Measurements from ENCODE around the gene ADCY3.

Gene ADCY3

DNA sequence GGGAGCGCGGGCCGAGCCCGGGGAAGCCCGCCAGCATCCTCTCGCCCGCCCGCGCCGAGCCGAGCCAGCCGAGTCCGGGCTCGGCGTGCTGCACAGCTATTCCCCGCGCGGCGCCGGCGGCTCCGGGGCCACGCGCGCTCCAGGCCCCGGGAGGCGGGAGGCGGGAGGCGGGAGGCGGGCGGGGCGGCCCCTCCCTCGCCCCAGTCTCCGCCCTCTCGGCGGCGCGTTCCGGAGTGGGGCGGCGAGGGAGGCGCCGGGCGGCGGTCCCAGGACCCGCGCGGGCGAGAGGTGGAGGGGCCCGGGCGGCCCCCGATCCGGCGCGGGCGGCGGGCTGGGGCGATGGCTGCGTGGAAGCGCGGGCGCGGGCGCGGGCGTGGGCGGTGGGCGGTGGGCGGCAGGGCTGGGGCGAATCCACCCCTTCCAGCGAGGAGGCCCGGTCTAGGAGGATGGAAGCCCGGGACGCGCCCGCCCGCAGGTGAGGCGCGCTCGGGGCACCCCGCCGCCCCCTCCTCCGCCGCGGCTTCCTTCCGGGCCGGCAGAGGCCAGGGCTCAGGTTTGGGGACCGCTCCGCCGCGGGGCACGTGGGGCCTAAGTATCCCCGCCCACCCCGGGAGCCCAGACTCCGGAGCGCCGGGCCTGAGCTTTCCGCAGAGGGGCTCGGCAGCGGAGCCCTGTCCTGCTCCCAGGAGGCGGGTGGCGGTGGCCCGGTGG is at the start of gene ADCY3:
Gene ADCY3 (minus strand): TSS at position 140 of the 711 bp plus-strand sequence. CDS start 1,250 bp downstream, outside the sequence.
- DNase-seq: peak in 1 of 2 experiments; percentile 44

DNA sequence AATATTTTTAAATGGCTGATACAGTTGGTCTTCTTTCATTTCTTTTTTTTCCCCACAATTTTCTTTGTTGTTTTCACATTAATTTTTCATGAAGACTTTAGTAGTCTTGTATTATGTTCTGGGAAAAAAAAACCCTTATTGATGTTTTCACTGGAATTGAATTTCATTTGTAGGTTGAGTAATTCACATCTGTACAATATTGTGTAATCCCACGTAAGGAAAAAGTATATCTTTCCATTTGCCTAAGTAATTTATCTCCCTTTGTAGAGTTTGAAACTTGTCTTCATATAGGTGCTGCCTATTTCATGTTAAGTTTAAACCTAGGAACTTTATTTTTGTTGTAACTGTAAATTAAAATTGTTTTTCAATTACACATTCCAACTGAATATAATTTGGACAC is 49.7 kb upstream of the ADCY3 start:
- DNase-seq: no peak

DNA sequence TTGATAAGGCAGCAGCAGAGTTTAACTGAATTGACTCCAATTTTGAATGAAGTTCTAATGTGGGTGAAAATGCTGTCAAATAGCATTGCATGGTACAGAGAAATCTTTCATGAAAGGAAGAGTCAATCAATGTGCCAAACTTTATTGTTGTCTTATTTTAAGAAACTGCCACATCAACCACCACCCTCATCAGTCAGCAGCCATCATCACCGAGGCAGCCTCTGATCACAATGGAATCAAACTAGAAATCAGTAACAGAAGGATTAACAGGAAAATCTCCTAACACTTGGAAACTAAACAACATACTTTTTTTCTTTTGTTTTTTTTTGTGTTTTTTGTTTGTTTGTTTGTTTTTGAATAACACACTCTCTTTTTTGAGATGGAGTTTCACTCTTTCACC is 41.9 kb upstream of the ADCY3 start:
- no peak for DNase-seq

DNA sequence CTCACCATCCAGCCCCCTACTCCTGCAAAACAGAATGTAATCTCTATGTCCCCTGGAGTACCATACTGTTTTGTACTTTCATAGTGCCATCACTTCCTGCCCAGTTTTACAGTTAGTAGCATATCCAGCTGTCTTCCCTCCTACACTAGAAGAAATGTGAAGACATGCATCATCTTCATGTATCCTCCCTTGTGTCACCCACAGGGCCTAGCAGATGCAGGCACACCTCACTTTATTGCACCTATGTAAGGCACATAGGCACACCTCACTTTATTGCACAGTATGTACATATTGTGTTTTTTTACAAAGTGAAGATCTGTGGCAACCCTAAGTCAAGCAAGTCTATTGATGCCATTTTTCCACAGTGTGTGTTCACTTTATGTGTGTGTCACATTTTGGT is 39.7 kb upstream of the ADCY3 start:
- DNase-seq: no peak

DNA sequence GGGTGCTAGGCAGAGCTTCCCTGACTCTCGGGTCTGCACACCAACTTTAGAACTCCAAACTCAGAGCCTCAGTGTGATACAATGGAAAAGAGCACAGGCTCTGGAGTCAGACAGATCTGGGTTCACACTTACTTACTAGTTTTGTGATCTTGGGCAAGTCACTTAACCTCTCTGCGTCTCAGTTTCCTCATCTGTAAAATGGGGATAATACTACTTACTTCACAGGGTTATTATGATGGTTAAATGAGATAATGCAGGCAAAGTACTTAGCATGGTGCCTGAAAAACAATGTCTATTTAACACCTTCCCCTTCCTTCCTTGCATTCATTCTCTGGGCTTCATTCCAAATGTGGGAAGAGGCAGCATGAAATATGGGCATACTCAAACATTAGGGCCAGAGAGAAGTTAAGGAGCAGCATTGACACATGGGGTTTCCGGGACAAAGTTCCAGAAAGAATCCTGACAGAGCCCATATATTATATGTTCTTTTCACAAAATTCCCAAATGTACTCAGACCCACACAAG is 38.4 kb upstream of the ADCY3 start:
- no peak for DNase-seq

DNA sequence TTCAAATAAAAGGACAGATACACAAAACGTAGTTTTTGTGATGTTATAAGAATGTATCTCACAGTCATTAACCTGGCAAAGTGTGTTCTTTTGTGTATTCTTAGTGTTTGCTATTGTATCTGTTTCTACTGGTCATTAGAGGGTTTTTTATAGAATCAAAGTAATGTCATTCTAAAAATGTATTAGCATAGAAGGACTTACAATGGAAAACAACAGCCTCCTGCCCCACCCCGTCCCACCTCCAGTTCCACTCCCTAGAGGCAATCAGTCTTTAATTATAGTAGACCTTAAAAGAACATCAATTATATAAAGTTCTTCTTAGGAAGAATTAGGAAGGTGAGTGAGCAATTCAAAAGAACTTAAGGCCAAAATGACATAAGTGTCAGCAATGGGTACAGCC is 37.9 kb upstream of the ADCY3 start:
- no peak for DNase-seq

DNA sequence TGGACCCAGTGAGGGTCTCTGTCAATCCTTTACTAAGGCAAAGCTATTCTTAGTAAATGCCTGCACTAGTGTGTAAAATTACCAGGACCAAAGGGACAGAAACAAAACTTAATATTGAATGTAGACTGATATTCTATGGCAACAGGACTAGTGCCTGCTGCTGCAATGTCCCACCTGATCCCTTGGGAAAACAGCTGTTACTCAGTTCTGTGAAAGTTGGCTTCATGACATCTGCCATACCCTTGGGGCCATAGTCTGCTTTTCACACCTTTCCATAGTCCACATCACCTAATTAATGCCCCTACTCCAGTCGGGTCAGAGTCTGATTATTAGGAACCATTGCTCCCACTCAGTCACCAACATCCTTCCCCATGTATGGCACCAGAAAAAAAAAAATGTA is 37.2 kb upstream of the ADCY3 start:
- no peak for DNase-seq

DNA sequence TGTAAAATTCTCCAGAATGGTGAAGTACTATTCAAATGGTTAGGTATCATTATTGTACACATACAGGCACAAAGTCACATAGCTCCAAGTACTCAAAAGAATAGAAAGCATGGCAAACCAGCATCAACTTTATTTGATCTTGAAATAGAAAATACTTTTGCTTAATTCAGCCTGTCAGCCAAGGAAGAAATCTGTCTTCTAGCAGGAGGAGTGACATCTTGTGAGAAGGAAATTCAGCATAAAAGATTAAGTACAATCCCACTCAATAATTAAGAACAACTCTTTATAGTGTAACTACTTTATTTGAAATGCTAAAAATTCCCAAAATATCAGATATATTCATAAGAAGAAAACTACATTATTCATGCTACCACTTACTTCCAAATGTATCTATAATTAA is 35.9 kb upstream of the ADCY3 start:
- no peak for DNase-seq

DNA sequence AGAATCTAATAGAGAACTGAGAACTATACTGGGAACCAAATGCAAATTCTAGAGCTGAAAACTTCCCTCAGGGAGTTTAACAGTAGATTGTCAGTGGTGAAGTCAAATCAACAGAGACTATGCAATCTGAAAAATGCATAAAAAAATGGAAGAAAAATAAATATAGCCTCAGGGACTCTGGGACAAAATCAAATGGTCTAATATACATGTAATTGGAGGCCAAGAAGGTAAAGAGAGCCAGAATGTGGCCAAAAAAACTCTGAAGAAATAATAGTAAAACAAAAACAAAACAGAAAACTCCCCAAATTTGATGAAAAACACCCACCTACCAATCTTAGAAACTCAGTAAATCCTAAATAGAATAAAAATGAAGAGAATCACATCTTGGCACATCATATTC is 35.2 kb upstream of the ADCY3 start:
- DNase-seq: no peak

DNA sequence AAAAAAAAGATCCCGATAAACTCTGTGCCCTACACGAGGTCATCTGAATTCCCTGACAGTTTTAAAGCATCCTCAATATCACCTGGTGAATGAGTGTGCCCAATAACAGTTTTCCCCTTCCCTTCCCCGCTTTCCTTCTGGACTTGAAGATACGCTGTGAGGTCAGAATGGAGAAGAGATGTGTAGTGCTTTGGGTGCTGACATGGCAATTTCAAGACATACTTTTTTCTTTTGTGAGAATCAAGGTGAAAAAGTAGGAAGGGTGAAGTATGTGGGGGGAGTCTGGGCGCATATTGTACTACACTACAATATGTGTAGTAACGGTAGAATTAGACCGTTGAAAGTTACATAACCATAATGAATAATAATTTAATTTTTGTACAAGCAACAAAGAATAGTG is 30.1 kb upstream of the ADCY3 start:
- DNase-seq: no peak

DNA sequence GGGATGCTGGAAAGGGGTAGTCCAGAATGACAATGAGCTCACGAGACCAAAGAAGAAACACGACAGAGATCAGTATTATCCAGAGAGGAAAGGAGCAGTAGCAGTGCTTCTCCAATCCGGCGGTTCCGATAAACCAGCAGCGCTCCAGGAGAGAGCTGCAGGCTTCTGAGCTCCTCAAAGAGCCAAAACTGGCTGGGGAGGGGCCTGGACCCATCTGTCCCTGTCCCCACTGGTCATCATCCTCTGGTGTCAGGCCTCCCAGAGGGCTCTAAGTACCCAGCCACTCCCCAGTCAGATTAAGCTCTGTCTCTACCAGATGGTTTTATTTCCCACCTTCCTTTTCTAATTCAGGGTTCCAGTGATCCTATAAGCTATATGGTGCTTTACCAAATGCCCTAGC is 28.5 kb upstream of the ADCY3 start:
- DNase-seq: no peak

DNA sequence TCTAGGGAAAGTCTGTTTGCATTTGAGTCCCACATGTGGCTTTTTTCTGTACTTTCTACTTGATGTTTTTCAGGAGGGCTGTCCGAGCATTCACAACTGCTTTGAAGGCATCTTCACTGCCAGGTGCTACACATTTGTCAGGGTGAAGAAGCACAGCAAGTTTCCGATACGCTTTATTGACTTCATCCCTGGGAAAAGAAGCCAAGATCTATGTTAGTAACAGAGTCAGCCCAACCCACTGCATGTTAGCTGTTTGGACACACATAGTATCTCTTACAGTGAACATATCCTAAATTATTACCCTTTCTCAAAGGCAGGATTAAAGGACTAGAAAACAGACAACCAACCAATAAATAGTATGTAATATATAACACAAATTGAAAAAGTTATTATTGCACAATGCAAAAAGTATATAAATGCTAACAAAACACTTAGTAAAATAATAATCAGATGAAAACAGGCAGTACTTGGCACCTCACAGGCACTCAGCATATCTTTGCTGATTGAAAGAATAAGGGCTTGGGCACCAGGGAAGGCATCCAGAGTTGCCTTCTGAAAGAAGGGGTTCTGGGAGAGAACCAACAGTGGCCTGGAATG is 27.6 kb upstream of the ADCY3 start:
- DNase-seq: no peak

DNA sequence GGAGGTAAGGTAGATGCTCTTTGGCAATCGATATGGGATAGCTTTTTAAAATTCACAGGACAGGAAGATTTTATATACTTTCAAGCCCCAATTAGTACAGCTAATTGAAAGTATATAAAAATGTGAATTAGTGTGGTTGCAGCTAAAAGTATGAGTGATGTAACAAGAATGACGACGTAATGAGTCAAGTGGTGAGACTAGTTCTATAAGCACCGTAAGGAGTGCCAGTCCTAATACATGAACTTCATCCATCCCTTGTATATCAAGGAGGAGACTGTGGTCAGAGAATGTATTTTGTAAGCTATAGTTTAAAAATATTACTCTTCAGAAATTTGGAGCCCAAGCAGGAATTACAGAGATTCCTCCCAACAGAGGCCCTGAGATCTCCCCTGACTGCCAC is 25.9 kb upstream of the ADCY3 start:
- DNase-seq: no peak

DNA sequence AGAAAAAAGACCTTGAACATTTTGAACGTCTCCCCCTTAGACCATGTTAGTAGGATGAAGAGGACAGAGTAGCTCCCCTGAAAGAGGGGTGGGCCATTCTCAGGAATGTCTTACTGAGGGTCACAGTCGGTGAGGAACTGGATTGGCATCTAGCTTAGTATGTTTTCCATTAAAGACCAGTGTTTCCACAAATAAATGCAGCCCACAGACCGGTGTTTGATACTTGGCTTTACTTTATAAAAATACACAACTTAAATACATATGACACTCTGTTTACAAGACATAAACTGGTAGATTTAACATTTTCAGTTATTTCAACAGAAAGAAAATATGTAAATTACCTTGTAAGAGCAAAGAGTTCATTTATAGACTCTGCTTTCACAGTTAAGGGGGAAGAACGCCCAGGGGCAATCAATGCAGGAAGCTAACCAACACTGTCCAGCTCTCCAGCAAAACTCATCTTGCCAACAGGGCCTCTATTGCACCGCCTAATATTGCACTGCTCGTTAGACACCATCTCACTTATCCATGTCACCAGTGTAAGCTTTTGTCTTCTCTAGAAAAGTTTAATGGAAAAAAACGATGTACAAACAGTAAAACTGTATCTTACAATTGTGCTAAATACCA is 23.5 kb upstream of the ADCY3 start:
- no peak for DNase-seq

DNA sequence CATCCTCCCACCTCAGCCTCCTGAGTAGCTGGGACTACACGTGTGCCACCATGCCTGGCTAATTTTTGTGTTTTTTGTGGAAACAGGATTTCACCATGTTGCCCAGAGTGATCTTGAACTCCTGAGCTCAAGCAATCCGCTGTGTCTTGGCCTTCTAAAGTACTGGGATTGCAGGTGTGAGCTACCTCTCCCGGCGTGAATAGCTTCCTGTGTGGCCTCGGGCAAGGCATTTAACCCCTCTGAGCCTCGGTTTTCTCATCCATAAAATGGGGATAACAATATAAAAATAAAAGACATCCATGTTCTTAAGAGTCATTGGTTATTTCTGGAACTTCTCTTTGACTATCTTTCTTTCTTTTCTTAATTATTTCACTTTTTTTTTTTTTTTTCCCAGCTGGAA is 19.3 kb upstream of the ADCY3 start:
- no peak for DNase-seq

DNA sequence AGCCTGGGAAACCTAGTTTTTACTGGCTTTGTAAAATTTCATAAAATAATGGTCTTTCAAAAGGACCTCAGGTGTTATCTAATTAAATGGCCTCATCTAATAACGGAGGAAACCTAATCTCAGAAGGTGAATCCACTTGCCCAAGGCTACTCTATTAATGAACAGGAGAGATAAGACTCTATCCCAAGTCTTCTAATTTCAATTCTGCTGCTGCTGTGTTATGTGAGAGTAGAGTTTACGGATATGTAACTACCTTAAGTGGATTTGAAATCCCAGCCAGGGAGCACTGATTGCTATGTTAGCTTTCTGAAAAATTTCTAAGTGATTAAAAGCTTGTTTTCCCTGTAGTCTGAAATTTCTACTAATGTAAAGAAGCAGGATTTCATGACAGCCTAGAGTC is 17.2 kb upstream of the ADCY3 start:
- DNase-seq: no peak

DNA sequence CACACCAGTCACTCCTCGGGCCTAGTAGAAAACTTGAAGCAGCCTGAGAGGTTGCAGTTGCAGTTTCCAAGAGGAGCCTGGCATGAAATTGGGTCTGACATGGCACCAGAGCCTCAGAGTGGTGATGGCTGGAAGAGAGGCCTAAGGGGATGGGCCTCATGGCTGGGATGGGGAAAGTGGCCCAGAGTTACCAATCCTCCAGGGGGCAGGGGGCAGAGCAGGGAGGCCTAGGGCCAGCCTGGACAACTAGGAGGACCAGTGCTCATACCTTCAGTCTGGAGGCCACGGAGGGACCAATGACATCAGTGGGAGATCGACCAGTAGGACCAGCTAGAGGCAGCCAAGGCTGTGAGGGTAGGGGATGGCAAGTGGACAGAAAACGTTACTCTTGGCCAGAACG is 15.1 kb upstream of the ADCY3 start:
- DNase-seq: no peak

DNA sequence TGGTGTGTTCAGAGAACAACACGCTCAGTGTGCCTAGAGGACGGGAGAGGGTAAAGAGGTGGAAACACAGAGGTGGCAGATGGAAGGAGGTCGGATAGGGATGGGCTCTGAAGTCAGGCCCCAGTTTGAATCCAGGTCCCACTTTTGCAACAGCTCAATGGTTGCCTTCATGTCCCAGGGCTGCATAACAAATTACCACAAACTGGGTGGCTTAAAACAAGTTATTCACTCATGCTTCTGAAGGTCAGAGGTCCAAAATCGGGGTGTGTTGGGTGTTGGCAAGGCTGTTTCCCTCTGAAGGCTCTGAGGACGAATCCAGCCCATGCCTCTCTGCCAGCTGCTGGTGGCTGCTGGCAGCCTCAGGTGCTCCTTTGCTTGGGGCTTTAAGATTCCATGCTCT is 12.7 kb upstream of the ADCY3 start:
- DNase-seq: no peak

DNA sequence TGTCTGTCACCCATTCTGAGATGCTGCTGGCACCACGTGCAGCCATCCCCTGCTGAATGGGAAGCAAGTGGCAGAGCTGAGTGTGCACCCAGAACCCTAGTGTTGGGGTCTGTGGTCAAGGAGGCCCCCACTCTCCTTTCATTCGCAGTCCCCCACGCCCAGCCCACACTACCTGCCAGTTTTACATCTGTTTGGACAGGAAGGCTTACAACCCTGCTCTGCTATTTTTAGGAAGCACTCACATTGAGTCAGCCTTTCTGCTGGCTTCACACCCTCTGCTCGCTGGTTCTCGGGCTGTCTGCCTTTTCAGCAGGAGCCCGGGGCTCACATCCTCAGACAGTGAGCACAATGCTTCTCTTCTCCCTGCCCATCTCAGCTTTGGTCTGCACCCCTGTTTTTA is 10.7 kb upstream of the ADCY3 start:
- no peak for DNase-seq

DNA sequence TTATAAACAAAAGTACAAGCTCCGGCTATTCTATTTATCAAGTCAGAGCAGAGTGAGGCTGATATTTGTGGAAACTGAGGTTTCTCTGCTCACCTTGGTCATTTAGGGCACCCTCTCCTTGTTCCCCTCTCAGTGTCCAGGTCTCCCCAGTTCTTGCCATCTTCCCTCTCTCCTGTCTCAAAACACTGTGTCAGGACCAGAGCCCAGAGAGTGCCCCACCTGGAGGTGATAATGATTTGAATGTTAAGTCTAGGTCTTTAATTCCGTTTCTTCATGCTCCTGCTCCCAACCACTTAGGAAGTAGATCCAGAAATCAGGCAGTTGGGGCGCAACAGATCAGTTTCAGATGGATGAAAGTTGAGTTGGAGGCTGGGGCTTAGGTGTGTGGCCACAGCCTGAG is 9.2 kb upstream of the ADCY3 start:
- no peak for DNase-seq

DNA sequence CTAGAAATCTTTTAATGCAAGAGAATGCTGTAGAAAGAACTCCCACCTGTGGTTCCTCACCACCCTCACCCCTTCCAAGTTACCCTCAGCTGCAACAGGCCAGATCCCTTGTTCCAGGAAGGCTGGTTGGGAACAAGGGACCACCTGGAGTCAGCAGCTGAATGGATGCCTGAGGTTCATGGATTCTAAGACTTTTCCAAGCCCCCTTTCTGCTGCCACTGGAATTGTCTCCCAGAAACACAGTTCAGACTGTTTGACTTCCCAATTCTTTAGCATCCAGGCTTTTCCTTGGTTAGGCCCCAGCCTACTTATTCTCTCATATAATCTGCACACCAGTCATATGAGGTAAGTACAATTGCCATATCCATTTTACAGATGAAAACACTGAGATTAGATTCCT is 8.0 kb upstream of the ADCY3 start:
- DNase-seq: no peak

DNA sequence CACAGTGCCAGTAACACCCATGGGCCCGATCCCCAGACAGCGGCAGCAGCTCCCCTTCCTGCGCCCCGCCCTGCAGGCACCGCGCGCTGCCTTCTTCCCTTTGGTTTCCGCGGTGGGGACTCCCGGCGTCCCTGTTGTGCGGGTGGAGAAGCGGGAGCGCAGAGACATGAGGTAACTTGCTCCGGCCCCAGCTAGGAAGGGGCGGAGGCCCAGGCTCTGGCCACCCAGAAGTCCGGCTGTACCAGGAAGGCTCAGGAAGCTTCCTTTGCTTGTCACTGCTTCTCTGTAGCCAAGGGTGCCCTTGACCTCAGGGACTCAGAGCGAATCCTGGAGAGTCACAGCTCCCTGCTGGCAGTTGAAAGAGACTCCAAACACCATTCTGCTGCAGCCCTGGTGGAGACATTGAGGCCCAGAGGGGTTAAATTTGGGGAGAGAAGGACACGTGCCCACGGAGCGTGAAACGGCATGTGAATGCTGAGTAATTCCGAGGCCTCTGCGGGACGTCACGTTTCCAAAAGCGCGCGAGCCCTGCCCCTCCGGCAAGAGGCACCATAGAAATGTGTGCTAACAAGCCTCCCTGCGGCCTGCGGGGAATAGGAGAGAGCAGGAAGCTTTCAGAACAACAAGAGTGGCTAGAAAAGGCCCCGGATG is 6.7 kb upstream of the ADCY3 start:
- no peak for DNase-seq

DNA sequence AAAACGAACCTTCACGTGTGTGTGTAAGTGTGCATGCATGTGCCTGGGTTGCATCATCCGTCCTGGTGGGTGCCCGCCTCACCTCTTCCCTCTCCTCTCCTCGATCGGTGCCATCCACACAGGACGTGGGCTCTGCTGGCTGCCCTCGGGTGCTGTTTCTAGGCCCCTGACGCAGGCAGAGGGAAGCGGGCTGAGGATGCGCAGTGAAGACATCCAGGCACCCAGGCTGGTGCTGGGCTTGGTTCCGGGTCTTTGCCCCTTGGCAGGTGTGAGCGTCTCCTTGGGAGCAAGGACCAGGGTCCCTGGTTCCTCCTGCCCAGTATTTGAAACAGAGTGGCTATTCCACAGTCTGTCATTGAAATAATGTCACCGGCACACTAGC is 6.2 kb upstream of the ADCY3 start:
- DNase-seq: no peak

DNA sequence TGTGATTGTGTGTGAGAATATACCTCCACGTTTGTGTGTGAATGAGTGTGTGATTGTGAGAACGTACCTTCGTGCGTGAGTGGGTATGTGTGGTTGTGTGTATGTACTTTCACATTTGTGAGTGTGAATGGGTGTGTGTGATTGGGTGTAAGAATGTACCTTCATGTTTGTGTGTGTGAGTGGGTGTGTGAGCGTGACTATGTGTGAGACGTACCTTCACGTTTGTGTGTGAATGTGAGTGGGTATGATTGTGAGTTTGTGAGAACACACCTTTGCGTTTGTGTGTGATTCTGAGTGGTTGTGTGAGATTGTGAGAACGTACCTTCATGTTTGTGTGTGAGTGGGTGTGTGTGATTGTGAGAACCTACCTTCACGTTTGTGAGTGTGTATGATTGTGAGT is 5.8 kb upstream of the ADCY3 start:
- no peak for DNase-seq

All from SW 1271 (cell line).